GM18951 (cell line): ENCODE measurements around the gene ZYX.

Source experiments
- POLR2A ChIP-seq: IDR thresholded peaks from 4 replicates; pipeline ENCODE4 v1.6.1; 2011; ENCODE audit warnings: mild to moderate bottlenecking; ENCODE audit not compliant: insufficient read length, insufficient read depth; ENCODE audit errors: extremely low read depth
- in situ Hi-C: fragments of 300-500 bp; cut with MboI; formaldehyde crosslinking; loops from one replicate; pipeline ENCODE4 v1.12.0; 2022; ENCODE audit warnings: low sequenced_read_pairs, mixed read lengths, inconsistent platforms; ENCODE audit not compliant: unreplicated experiment

Gene ZYX

GRCh38 chr7:143369678-143370651 is 11.2 kb upstream of the ZYX start:
- in situ Hi-C loops, result no loop called here
- TF ChIP-seq POLR2A, result no peak

- in situ Hi-C loops, result no loop called here
- no peak for TF ChIP-seq POLR2A
These were observed 9.1 kb upstream of the ZYX start for GRCh38 chr7:143372070-143372469.

GRCh38 chr7:143373255-143373794 is 7.8 kb upstream of the ZYX start:
- no peak for TF ChIP-seq POLR2A

GRCh38 chr7:143374561-143374960 is 6.6 kb upstream of the ZYX start:
- no peak for TF ChIP-seq POLR2A
- in situ Hi-C loops, result no loop called here

More at GRCh38 chr7:143373255-143373794, 7.8 kb upstream of the ZYX start:
- in situ Hi-C loops, result no loop called here

- in situ Hi-C loops, result no loop called here
- no peak for TF ChIP-seq POLR2A
These were observed 5.7 kb upstream of the ZYX start for GRCh38 chr7:143375298-143376034.

- in situ Hi-C loops, result no loop called here
- no peak for TF ChIP-seq POLR2A
These were observed 4.7 kb upstream of the ZYX start for GRCh38 chr7:143376396-143376795.

- TF ChIP-seq POLR2A, result no peak
- in situ Hi-C loops, result no loop called here
These were observed 1.4 kb upstream of the ZYX start for GRCh38 chr7:143379611-143380259.

- in situ Hi-C loops, result no loop called here
- no peak for TF ChIP-seq POLR2A
These were observed 892 bp upstream of the ZYX start for GRCh38 chr7:143380260-143380645.

- TF ChIP-seq POLR2A, result no peak
- in situ Hi-C loops, result no loop called here
These were observed 431 bp downstream of the ZYX start for GRCh38 chr7:143381427-143382125.

GRCh38 chr7:143382126-143382790 is 1.1 kb downstream of the ZYX start:
- in situ Hi-C loops, result no loop called here
- TF ChIP-seq POLR2A, result no peak

- TF ChIP-seq POLR2A, result no peak
- in situ Hi-C loops, result no loop called here
These were observed 1.9 kb downstream of the ZYX start for GRCh38 chr7:143382791-143383641.
